ENCODE data around the gene GNA12.

The GNA12 gene

GRCh38 chr7:2872296-2872874, 28.3 kb upstream of the GNA12 start:
- peaks cover 2% of the 10 kb centered on the region for H3K9me3 Mint-ChIP-seq
- no peak overlapping the region for H3K4me3 Mint-ChIP-seq
- peaks cover 39% of the 10 kb centered on the region for H3K4me1 Mint-ChIP-seq
- peak overlapping the region; percentile 43 to 78 (median 49) for H3K27ac Mint-ChIP-seq
- peaks cover 17% of the 10 kb centered on the region for H3K27me3 Mint-ChIP-seq (ENCODE audit: low read depth)
- H3K36me3 Mint-ChIP-seq (ENCODE audit: low read depth): no peaks in the 10 kb centered on the region
- no peak for TF ChIP-seq CTCF (IDR thresholded peaks at IDR 0.05; ENCODE audit: unreplicated experiment in 3 of 3)

- Mint-ChIP-seq H3K4me3 (peak overlapping the region in 2 of 3 experiments; percentile 9 to 51), H3K27ac (peak overlapping the region; percentile 18 to 30 (median 19)), H3K4me1 (peaks cover 29% of the 10 kb centered on the region), H3K36me3 (ENCODE audit: low read depth) (no peaks in the 10 kb centered on the region), H3K9me3 (peaks cover 2% of the 10 kb centered on the region), H3K27me3 (ENCODE audit: low read depth) (peaks cover 13% of the 10 kb centered on the region)
- TF ChIP-seq CTCF (IDR thresholded peaks at IDR 0.05; ENCODE audit: unreplicated experiment in 3 of 3): no peak
These were observed 26.4 kb upstream of the GNA12 start for GRCh38 chr7:2870471-2870931.

- Mint-ChIP-seq H3K9me3 (peaks cover 2% of the 10 kb centered on the region), H3K36me3 (ENCODE audit: low read depth) (no peaks in the 10 kb centered on the region), H3K4me3 (no peak overlapping the region)
These were observed 25.9 kb upstream of the GNA12 start for GRCh38 chr7:2869981-2870380.

GRCh38 chr7:2866601-2867000, 22.5 kb upstream of the GNA12 start:
- Mint-ChIP-seq H3K36me3 (ENCODE audit: low read depth) (no peaks in the 10 kb centered on the region), H3K4me3 (no peak overlapping the region), H3K9me3 (no peaks in the 10 kb centered on the region), H3K27ac (no peak overlapping the region), H3K4me1 (peaks cover 23% of the 10 kb centered on the region), H3K27me3 (ENCODE audit: low read depth) (no peaks in the 10 kb centered on the region)
- TF ChIP-seq CTCF (IDR thresholded peaks at IDR 0.05; ENCODE audit: unreplicated experiment in 3 of 3): no peak

More at GRCh38 chr7:2869981-2870380, 25.9 kb upstream of the GNA12 start:
- H3K27ac Mint-ChIP-seq: peak overlapping the region in 2 of 3 experiments; percentile 18 to 19
- peaks cover 8% of the 10 kb centered on the region for H3K27me3 Mint-ChIP-seq (ENCODE audit: low read depth)
- TF ChIP-seq CTCF (IDR thresholded peaks at IDR 0.05; ENCODE audit: unreplicated experiment in 3 of 3): no peak
- peaks cover 30% of the 10 kb centered on the region for H3K4me1 Mint-ChIP-seq

GRCh38 chr7:2864999-2865670, 21.0 kb upstream of the GNA12 start:
- H3K27ac Mint-ChIP-seq: peak overlapping the region; percentile 36 to 93 (median 71)
- H3K4me1 Mint-ChIP-seq: peaks cover 20% of the 10 kb centered on the region
- TF ChIP-seq CTCF (IDR thresholded peaks at IDR 0.05; ENCODE audit: unreplicated experiment in 3 of 3): peak; percentile 91
- H3K27me3 Mint-ChIP-seq (ENCODE audit: low read depth): peaks cover 3% of the 10 kb centered on the region
- no peaks in the 10 kb centered on the region for H3K9me3 Mint-ChIP-seq
- H3K4me3 Mint-ChIP-seq: peak overlapping the region in 1 of 3 experiments; percentile 30
- H3K36me3 Mint-ChIP-seq (ENCODE audit: low read depth): no peaks in the 10 kb centered on the region

All from nephron (organoid).